ENCODE data around the gene TIRAP. TPM values are rescaled to one million over a fixed set of nuclear protein-coding genes. Genes with fewer than 3 reads are reported as not detected.
"Not testable (repeated sequence)": the region's sequence is repeated elsewhere in the genome, so short reads cannot be mapped to it uniquely, and the experiment has no call there.

The TIRAP gene
- total and polyA plus RNA-seq, 2 donors (not counting 1 experiment from before 2014, with no cell fraction given): 4.8 to 5.4 TPM

- H3K4me3 ChIP-seq (replicated peaks in 1 of 4; ENCODE audit: control extremely low read depth in 1 of 4, insufficient read depth in 1 of 4, low read depth in 3 of 4, low read length in 4 of 4): no peak overlapping the region
- TF ChIP-seq, protein P1, sequence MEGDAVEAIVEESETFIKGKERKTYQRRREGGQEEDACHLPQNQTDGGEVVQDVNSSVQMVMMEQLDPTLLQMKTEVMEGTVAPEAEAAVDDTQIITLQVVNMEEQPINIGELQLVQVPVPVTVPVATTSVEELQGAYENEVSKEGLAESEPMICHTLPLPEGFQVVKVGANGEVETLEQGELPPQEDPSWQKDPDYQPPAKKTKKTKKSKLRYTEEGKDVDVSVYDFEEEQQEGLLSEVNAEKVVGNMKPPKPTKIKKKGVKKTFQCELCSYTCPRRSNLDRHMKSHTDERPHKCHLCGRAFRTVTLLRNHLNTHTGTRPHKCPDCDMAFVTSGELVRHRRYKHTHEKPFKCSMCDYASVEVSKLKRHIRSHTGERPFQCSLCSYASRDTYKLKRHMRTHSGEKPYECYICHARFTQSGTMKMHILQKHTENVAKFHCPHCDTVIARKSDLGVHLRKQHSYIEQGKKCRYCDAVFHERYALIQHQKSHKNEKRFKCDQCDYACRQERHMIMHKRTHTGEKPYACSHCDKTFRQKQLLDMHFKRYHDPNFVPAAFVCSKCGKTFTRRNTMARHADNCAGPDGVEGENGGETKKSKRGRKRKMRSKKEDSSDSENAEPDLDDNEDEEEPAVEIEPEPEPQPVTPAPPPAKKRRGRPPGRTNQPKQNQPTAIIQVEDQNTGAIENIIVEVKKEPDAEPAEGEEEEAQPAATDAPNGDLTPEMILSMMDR (conservative IDR thresholded peaks at IDR 0.05 in 1 of 2, IDR thresholded peaks at IDR 0.05 in 1 of 2; ENCODE audit: low read depth in 1 of 2, low read length in 2 of 2): peak; percentile 43 to 60
- no peak for TF ChIP-seq EZH2 (IDR thresholded peaks at IDR 0.05; ENCODE audit: low read length, missing control alignments)
- no peaks in the 10 kb centered on the region for H4K20me1 ChIP-seq (ENCODE audit: control insufficient read depth, extremely low read depth, insufficient read depth, low read length)
- H3K9me3 ChIP-seq (ENCODE audit: control insufficient read depth, insufficient read depth, low read depth, low read length): no peaks in the 10 kb centered on the region
- peaks cover 4% of the 10 kb centered on the region for H3K4me1 ChIP-seq (ENCODE audit: control insufficient read depth, extremely low read depth, insufficient read depth, low read length)
- H3K27ac ChIP-seq (ENCODE audit: insufficient read depth, low read length): no peak overlapping the region
- no peak overlapping the region for H3K4me2 ChIP-seq (ENCODE audit: extremely low read depth, insufficient read depth, low read length)
- H3K36me3 ChIP-seq (ENCODE audit: control insufficient read depth, insufficient read depth, low read length): peaks cover 3% of the 10 kb centered on the region
- no peaks in the 10 kb centered on the region for H3K79me2 ChIP-seq (ENCODE audit: control insufficient read depth, insufficient read depth, low read length)
- H2AFZ ChIP-seq (ENCODE audit: low read length): no peak overlapping the region
- no peak overlapping the region for H3K9ac ChIP-seq (ENCODE audit: insufficient read depth, low read length)
- peak; percentile 39 to 66 for DNase-seq (ENCODE audit: low read depth in 2 of 2)
- no peaks in the 10 kb centered on the region for H3K27me3 ChIP-seq (ENCODE audit: control insufficient read depth, insufficient read depth, low read length)
Observed at GRCh38 chr11:126307706-126308105, 24.8 kb downstream of the TIRAP start.

DNA sequence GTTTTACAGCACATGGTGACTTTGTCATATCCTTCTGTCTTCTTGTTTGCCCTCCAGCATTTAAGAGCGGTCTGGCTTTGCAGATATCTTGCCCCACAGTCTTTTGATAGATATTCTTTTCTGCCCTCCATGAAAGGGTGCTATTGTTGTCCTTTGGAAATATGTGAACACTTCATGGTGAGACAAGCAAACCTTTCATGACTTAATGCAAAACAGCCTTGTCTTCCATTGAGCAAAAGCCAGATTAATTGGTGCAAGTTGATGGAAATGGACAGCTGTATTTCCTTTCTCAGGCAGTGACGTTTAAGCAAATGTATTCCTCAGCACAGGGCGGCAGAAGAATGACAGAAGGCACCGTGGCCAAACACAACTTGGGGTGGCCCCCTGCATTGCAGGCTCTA, 25.4 kb downstream of the TIRAP start:
- H3K36me3 ChIP-seq (ENCODE audit: control insufficient read depth, insufficient read depth, low read length): peaks cover 3% of the 10 kb centered on the region
- TF ChIP-seq, protein P1 (conservative IDR thresholded peaks at IDR 0.05 in 1 of 2, IDR thresholded peaks at IDR 0.05 in 1 of 2; ENCODE audit: low read depth in 1 of 2, low read length in 2 of 2): no peak
- no peak for TF ChIP-seq EZH2 (IDR thresholded peaks at IDR 0.05; ENCODE audit: low read length, missing control alignments)
- H3K4me1 ChIP-seq (ENCODE audit: control insufficient read depth, extremely low read depth, insufficient read depth, low read length): peaks cover 2% of the 10 kb centered on the region
- no peaks in the 10 kb centered on the region for H3K27me3 ChIP-seq (ENCODE audit: control insufficient read depth, insufficient read depth, low read length)
- no peaks in the 10 kb centered on the region for H3K9me3 ChIP-seq (ENCODE audit: control insufficient read depth, insufficient read depth, low read depth, low read length)
- no peak overlapping the region for H3K27ac ChIP-seq (ENCODE audit: insufficient read depth, low read length)
- H3K79me2 ChIP-seq (ENCODE audit: control insufficient read depth, insufficient read depth, low read length): no peaks in the 10 kb centered on the region
- no peak for DNase-seq (ENCODE audit: low read depth in 2 of 2)
- H3K4me2 ChIP-seq (ENCODE audit: extremely low read depth, insufficient read depth, low read length): no peak overlapping the region
- no peaks in the 10 kb centered on the region for H4K20me1 ChIP-seq (ENCODE audit: control insufficient read depth, extremely low read depth, insufficient read depth, low read length)
- no peak overlapping the region for H2AFZ ChIP-seq (ENCODE audit: low read length)
- no peak overlapping the region for H3K9ac ChIP-seq (ENCODE audit: insufficient read depth, low read length)
- H3K4me3 ChIP-seq (replicated peaks in 1 of 4; ENCODE audit: control extremely low read depth in 1 of 4, insufficient read depth in 1 of 4, low read depth in 3 of 4, low read length in 4 of 4): no peak overlapping the region

DNA sequence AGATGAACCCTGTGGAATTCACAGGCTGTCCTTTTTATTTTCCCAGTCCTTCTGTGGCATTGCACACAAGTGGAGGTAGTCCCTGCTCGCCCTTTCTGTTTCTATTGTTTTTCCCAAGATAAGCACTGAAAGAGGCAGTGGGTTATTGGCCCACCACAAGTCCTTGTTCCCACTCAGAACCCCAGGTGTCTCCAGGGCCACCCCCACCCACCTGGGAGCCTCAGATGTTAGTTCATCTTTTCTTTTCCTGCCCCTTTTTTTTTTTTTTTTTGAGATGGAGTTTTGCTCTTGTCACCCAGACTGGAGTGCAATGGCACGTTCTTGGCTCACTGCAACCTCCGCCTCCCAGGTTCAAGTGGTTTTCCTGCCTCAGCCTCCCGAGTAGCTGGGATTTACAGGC, 25.9 kb downstream of the TIRAP start:
- not testable (repeated sequence) for H3K36me3 ChIP-seq (ENCODE audit: control insufficient read depth, insufficient read depth, low read length); H2AFZ ChIP-seq (ENCODE audit: low read length); H3K4me2 ChIP-seq (ENCODE audit: extremely low read depth, insufficient read depth, low read length); H3K27me3 ChIP-seq (ENCODE audit: control insufficient read depth, insufficient read depth, low read length); DNase-seq (ENCODE audit: low read depth in 2 of 2); H3K4me1 ChIP-seq (ENCODE audit: control insufficient read depth, extremely low read depth, insufficient read depth, low read length); H3K79me2 ChIP-seq (ENCODE audit: control insufficient read depth, insufficient read depth, low read length); H3K9me3 ChIP-seq (ENCODE audit: control insufficient read depth, insufficient read depth, low read depth, low read length); H3K27ac ChIP-seq (ENCODE audit: insufficient read depth, low read length); H3K4me3 ChIP-seq (replicated peaks in 1 of 4; ENCODE audit: control extremely low read depth in 1 of 4, insufficient read depth in 1 of 4, low read depth in 3 of 4, low read length in 4 of 4); H4K20me1 ChIP-seq (ENCODE audit: control insufficient read depth, extremely low read depth, insufficient read depth, low read length); H3K9ac ChIP-seq (ENCODE audit: insufficient read depth, low read length)

All from fibroblast of lung (primary cell).